Endometrial microvascular endothelial cells (primary cell): ENCODE data around the gene MIA2. TPM values are rescaled to one million over a fixed set of nuclear protein-coding genes. Genes with fewer than 3 reads are reported as not detected.

Experiments
- in situ Hi-C: cut with HindIII; loops from 2 replicates; pipeline ENCODE4 v1.10.0; 2017; ENCODE audit warnings: low sequenced_read_pairs, low pct_unique_long_range_greater_than_20kb; ENCODE audit errors: inconsistent ontology term
- total RNA-seq: library from RNA; depleted of rRNA; stranded (reverse); fragments of >200 nt; gene quantifications from one replicate; pipeline ENCODE4 v1.2.3, GENCODE V29; 2015; ENCODE audit errors: inconsistent ontology term

MIA2 gene
- total RNA-seq, 1 donor from 2014 or later = 11.6 TPM

GRCh38 chr14:39370415-39370814 lies 136.7 kb downstream of the MIA2 start:
- in situ Hi-C loops = no loop called here

DNA sequence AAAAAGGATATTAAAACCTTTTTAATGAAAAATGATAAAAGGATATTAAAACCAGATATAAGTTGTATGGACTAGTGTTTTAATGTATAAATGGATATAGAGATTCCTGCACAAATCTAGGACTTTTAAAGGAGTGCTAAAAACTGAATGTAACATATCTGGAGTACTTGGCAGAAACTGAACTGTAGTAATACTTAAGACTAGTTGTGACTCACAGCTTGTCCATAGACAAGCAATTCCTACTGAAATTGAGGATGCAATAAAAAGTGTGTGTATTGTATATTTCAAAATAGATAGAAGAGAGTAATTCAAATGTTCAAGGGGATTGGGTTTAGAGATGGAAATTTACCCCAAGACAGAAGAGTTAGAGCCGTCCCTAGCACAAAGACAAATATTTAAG lies 138.9 kb downstream of the MIA2 start:
- in situ Hi-C loops = no loop called here

GRCh38 chr14:39374851-39375250 lies 141.1 kb downstream of the MIA2 start:
- in situ Hi-C loops = no loop called here

- in situ Hi-C loops = no loop called here
Observed at GRCh38 chr14:39376667-39377403, 143.1 kb downstream of the MIA2 start.

DNA sequence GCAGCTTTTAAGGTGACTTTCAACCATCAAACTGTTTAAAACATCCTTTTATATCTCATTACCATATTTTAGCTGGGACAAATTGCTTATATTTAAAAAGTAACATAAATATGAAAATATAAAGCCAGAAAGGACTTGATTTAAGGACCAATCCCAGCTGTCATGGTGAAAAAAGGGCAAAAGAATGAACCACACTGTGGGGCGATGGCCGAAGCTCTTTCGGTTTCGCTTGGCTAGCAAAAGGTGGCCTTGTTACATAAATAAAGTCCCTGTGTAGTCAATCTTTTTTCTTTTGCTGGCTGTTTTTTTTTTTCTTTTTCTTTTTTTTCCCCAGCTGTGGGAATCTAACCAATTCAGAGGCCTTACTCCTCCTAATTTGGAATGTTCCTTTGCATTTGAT lies 147.7 kb downstream of the MIA2 start:
- in situ Hi-C loops = no loop called here

GRCh38 chr14:39382463-39382862 lies 148.7 kb downstream of the MIA2 start:
- in situ Hi-C loops = no loop called here

DNA sequence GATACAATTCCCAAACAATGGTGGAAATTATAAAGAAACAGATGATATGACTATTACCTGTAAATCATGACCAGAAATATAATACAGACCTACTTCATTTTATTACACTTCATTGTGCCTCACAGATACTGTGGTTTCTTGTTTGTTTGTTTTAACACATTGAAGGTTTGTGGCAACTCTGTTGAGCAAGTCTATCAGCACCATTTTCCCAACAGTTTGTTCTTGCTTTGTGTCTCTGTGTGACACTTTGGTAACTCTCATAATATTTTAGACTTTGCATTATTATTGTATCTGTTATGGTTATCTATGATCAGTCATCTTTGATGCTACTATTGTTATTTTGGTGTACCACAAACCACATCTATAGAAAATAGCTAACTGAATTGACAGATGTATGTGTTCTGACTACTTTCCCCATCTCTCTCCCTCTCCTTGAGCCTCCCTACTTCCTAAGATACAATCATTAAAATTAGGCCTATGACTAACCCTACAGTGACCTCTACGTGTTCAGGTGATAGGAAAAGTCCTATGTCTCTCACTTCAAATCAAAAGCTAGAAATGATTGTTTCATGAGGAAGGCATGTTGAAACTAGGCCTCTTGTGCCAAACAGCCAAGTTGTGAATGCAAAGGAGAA lies 149.4 kb downstream of the MIA2 start:
- in situ Hi-C loops = no loop called here

GRCh38 chr14:39383741-39384140 lies 150.0 kb downstream of the MIA2 start:
- in situ Hi-C loops = no loop called here

DNA sequence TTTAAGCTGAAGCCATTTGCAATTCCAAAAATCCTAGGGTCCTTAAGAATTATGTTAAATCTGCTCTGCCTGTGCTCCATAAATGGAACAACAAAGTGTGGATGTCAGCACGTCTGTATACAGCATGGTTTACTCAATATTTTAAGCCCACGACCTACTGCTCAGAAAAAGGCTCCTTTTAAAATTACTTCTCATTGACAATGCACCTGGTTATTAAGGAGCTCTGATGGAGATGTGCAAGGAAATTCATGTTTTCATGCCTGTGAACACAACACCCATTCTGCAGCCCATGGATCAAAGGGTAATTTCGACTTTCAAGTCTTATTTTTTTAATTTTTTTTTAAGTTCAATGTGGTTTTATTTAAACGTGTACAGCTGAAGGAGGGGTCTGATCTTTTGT lies 150.5 kb downstream of the MIA2 start:
- in situ Hi-C loops = no loop called here

- in situ Hi-C loops = no loop called here
Observed at GRCh38 chr14:39393289-39393688, 159.6 kb downstream of the MIA2 start.

GRCh38 chr14:39395555-39396254 lies 162.0 kb downstream of the MIA2 start:
- in situ Hi-C loops = no loop called here

DNA sequence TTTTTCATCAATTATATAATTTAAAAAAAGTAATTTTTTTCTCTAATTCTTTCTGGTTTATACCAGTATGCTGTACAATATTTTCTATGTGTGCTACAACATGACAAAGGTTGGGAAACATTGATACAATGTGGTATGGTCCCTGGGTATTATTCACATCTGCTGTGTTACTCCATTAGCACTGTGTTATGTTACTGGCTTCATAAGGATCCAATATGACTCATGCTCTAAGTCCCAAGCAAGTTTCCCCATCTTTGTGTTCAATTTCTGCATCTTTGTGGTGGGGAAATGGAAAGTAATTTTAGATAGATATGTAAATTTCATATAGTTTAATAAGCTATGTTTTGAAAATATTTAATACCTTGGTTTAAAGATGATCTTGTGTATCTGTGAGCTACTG lies 162.7 kb downstream of the MIA2 start:
- in situ Hi-C loops = no loop called here

DNA sequence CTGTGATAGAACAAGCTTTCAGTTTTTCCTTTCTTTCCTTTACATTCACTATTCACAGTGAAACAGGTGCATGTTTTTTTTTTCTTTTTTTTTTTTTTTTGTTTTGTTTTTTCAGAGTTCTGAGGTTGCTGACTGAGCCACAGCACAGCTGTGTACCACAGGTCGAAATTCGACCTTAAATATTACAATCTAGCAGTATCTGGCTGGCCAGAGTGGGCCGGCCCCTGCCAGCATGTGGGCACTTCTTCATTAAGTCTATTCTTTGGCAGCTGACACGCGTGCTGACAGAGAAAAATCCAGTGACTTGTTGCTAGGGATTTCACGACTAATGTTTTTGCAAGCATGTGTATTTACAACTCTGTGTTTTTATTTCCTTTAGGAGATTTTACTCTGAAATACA lies 164.7 kb downstream of the MIA2 start:
- in situ Hi-C loops = no loop called here

DNA sequence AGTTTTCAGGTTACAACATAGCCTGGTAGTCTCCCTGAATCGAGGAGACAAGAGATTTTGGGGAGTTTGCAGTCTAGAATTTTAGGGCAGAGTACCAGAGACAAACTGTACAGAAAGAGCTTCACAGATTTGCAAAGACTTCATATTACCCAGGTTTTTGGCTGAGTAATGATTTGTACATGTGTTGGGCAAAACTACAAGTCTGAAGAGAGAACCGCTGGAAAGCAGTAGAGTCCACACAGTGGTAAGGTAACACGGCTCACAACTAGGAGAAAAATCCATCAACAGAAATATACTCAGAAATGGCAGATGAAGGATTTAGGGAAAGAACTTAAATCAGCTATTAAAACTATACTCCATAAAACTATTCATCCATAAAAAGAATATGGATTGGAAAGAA lies 172.8 kb downstream of the MIA2 start:
- in situ Hi-C loops = no loop called here

DNA sequence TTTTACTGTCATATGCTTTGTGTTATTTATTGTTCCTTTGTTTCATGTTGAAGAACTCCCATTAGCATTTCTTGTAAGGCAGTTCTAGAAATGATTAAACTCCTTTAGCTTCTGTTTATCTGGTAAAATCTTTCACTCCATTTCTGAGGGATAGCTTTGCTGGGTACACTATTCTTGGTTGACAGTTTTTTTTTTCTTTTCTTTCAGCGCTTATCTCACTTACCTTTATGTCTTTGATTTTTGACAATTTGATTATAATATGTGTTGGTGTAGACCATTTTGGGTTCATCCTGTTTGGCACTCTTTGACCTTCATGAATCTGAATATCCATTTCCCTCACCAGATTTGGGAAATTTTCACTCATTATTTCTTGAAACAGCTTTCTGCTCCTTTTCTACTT lies 182.4 kb downstream of the MIA2 start:
- in situ Hi-C loops = no loop called here

GRCh38 chr14:39417014-39417413 lies 183.3 kb downstream of the MIA2 start:
- in situ Hi-C loops = no loop called here

GRCh38 chr14:39419272-39419671 lies 185.6 kb downstream of the MIA2 start:
- in situ Hi-C loops = no loop called here

GRCh38 chr14:39422243-39422642 lies 188.5 kb downstream of the MIA2 start:
- in situ Hi-C loops = no loop called here

- in situ Hi-C loops = no loop called here
Observed at GRCh38 chr14:39423793-39424192, 190.1 kb downstream of the MIA2 start.

DNA sequence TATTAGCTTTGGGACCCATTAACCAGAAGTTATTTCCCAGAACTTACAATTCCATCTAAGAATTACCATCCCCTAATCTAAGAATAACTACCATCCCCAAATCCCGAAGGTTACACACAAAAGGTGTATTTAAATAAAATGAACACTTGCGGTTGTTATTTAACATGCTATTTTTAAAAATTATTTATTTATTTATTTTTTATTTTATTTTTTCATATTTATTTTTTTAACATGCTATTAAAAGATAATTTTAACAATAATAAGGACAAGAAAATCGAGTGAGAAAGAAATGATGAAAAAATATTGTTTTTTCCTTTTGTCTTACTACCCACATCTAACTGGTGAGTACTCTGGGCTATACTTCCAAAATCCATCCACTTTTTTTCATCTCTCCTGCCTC lies 192.2 kb downstream of the MIA2 start:
- in situ Hi-C loops = no loop called here
